Bone marrow (tissue), 2 donors: ENCODE measurements around the gene TMEM178B.

Source experiments
- DNase-seq, 2 donors: peaks; one replicate each; lab custom pipeline; 2025; lab: John Stamatoyannopoulos, UW

TMEM178B gene

GRCh38 chr7:141477865-141478264, 404.0 kb downstream of the TMEM178B start:
- no peak for DNase-seq

DNA sequence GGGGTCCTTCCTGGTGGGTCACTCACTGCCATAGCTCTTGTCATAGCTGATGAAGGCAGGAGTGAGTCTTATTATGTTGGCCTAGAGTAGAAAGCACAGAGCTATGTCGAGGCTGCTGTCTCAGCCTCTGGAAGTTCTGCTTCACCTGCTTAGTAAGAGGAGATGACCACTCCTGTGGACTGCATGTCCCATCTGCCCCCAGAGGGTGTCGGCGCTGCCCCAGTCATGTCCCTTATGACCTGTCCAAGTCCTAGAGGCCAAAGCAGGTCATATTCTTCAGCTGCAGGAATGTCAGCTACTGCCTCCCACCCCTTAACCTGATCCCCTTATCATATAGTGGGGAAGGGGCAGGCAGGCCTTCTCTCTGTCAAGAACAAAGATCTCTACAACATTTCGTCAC, 405.0 kb downstream of the TMEM178B start:
- DNase-seq, result no peak

DNA sequence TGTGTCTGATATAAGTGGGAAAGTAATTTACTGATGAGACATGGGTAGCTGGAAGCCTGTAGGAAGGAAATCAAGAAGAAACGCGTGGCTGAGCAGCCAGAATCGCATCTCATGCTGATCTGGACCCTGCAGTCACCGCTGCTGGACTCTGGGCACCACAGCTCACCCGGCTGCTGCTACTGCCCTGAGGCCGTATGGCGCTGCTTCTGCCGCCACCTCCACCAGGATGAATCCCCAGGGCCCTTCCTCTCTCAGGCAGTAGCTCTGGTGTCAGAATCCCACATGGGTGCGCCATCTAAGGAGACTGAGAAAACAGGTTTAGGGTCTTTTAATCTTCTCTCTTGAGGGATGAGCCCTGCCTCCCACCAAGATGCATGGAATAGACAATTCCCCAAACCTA, 407.1 kb downstream of the TMEM178B start:
- DNase-seq, result no peak

DNA sequence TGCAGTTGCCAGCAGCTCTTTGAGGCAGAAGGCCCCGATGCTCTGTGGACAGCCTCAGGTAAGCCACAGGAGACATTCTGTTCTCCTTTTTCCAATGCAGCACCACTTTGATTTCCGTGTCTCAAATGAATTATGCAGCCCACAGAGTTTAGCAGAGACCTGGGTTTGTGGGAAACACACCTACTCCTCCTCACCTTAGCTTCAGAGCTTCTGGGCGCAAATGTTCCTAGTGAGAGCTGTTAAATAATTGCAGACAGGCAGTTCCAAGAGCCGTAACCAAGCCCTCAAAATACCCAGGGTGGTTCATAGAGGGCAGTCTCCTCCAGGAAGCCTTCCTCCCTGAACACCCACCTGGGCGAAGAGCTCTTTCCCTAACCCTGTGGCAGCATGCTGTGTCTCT, 408.1 kb downstream of the TMEM178B start:
- no peak for DNase-seq

- no peak for DNase-seq
These were observed 409.2 kb downstream of the TMEM178B start for GRCh38 chr7:141483044-141483443.

GRCh38 chr7:141484907-141485306, 411.0 kb downstream of the TMEM178B start:
- DNase-seq, result no peak

DNA sequence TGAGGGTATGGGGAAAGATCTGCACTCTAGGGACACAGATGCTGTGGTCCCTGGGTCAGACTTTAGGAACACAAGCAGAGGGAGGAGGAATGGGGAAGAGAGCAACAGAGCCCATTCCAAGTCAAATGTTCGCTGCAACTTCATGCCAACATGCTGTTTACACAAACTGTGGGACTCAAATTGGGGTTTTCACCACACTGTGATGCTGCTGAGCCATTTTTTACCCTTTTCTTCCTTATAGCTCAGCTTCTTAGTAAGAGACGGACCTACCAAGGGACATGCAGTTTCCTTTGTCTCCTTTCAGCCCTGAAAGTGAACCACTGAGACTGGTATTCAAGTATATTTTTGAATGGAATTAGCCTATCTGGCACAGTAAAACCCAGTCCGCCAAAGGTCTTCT, 413.1 kb downstream of the TMEM178B start:
- DNase-seq, result no peak

- no peak for DNase-seq
These were observed 416.6 kb downstream of the TMEM178B start for GRCh38 chr7:141490474-141490873.

DNA sequence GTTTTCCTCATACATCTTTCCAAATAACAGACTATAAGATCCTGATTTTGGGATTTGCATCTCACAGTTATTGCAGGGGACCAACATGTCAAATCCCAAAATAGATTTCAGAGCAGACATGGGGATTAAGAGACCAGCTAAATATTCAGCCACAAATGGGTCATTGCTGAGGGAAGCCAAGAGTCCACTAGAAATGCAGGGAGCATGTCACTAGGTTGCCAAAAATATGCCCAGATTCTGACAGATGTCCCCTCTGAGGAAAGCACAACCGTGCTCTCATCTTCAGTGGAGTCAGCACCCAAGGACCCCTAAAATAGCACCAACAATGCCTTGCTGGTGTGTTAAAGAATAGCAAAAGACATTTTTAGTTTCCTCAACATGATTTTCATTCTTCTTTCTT, 421.2 kb downstream of the TMEM178B start:
- no peak for DNase-seq

GRCh38 chr7:141497391-141497790, 423.5 kb downstream of the TMEM178B start:
- DNase-seq, result no peak

GRCh38 chr7:141500608-141501007, 426.7 kb downstream of the TMEM178B start:
- no peak for DNase-seq

- DNase-seq, result no peak
These were observed 427.6 kb downstream of the TMEM178B start for GRCh38 chr7:141501451-141501850.

DNA sequence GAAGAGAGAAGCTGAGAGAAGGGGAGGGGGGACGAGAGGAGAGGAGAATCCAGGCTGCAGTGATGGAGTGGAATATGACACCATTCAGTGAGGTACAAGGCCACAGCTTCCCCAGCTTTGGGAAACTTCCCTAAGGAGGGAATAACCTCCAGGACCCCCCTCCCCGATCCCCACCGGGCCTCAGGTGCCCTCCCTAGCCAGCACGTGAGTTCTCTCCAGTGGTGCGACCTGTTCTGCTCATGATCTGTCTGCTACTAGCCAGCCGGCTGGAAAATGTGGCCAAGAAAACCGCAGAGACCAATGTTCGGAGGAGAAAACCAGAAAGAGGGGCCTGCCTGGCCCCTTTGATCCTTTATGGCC, 437.4 kb downstream of the TMEM178B start:
- DNase-seq, result no peak

- no peak for DNase-seq
These were observed 438.0 kb downstream of the TMEM178B start for GRCh38 chr7:141511676-141512396.

DNA sequence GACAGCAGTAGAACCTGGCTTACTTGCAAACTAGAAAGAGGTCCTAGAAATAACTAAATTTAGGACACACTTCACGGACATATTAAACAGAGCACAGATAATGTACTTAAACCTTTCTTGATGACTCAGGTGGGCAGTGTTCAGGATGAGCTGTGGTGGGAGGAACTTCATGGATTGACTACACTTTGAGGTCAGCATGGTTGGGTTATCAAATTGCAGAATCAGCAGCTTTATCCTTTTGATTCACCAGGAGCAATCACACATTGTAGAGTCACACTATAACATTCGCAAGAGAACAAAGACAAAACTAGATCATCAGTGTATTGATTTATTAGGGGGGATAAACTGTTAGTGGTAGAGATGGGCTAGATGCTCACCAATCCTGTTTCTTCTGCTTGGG, 438.7 kb downstream of the TMEM178B start:
- no peak for DNase-seq

DNA sequence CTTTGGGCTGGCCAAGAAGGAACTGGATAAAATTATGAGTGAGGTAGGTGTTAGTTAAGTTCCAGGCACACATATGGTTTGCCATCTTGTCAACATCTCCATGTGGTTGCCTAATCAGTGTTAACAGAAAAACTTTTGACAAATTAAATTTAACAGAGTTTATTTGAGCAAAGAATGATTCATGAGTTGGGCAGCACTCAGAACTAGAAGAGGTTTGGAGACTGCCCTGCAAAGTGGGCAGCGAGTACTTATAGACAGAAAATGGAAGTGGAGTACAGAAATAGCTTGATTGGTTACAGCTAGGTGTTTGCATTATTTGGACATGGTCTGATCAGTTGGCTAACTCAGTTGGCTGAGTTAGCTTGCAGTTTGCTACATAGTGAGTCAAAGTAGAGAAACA, 439.9 kb downstream of the TMEM178B start:
- no peak for DNase-seq

- no peak for DNase-seq
These were observed 442.1 kb downstream of the TMEM178B start for GRCh38 chr7:141515941-141516340.

GRCh38 chr7:141519623-141520022, 445.8 kb downstream of the TMEM178B start:
- no peak for DNase-seq

- no peak for DNase-seq
These were observed 448.9 kb downstream of the TMEM178B start for GRCh38 chr7:141522657-141523342.

DNA sequence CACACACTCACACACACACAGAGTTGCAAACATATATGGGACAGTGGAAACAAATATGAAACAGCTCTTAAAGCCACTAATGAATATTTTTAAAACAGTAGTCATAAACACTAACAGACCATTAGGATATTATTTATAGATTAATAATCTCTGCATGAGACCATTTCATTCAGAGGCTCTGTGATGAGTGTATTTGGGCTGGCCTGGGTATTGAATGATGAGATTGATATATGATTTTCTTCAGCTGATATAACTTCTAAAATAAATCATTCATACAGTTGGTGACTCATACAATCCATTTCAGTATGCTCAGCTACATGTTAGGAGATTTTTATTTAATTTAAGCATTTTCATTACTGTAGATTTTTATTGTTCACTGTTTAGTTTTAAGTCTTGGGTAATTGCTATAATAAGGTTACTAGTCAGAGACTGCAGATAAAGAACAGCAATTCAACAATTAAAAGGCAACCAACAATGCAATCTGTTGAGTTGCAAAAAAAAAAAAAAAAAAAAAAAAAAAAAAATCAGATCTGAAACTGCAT, 452.2 kb downstream of the TMEM178B start:
- no peak for DNase-seq

DNA sequence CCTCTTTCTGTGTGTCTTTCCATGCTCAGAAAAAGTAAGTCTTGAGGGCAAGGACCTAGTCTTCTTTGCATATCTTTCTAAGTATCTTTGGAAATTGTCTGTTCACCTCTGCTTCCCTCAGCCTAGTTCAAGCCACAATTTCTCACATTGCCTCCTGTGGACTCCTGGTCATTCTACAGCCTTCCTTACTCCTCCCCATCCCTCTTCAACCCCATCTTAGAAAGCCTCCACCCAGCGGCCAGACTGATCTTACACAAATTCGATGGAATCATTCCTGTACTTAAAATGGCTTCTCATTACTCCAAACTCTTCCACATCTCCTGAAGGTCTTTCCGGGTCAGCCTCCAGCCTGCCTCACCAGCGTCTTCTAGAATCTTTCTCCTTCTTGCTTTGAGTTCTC, 453.2 kb downstream of the TMEM178B start:
- DNase-seq, result no peak

- DNase-seq, result no peak
These were observed 454.5 kb downstream of the TMEM178B start for GRCh38 chr7:141528399-141528798.
